Astrocyte of the spinal cord (primary cell): ENCODE data around the gene ZNF730.
A peak's percentile ranks its signal among the peaks of the same experiment; 100 is the strongest.
"Not testable (repeated sequence)": the region's sequence is repeated elsewhere in the genome, so short reads cannot be mapped to it uniquely, and the experiment has no call there.

Experiments
- DNase-seq: peaks from one replicate; pipeline ENCODE4 v3.0.0; 2011; ENCODE audit warnings: low read depth, low spot score
- H3K4me3 ChIP-seq: 2 replicates; pipeline ENCODE4 v1.5.1; 2011; ENCODE audit warnings: low read depth, mild to moderate bottlenecking, low read length, moderate library complexity
- CTCF ChIP-seq: IDR thresholded peaks from 2 replicates; pipeline ENCODE4 v1.5.1; 2012; ENCODE audit warnings: low read depth, mild to moderate bottlenecking, low read length, inconsistent platforms
- in situ Hi-C: cut with HindIII; loops from 2 replicates; pipeline ENCODE4 v1.10.0; 2017; ENCODE audit warnings: low sequenced_read_pairs

The ZNF730 gene

DNA sequence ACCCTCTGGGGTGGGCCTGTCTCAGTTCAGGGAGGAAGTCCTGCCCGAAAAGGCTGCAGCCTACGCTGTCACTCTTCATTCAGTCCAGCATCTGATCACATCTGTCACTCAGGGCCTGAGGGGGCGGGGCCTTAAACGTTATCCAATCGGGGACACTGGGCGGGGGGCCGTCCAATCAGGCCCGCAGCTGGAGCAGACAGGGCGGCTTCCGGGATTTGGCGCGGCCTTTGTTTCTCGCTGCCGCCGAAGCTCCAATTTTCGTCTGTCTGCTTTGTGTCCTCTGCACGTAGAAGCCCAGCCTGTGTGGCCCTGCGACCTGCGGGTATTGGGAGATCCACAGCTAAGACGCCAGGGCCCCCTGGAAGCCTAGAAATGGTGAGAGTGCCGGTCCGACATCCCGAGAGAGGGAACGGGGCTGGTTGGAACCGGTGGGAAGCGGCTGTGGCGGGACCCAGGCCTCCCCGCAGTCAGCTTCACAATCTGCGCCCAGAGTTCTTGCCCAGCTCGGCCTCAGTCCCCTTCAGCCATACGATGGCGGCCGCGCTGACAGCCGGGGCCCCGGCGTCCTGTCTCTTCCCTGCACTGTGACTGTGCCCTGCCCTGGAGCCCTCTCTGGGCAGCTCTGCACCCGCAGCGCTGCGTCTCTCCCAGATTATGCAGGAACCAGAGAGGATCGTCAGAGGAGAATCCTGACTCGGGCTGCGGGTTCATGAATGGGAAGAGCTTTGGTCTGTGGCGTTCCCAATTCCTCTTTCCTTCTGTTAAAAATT, at the start of gene ZNF730:
TSS of gene ZNF730 (plus strand) at position 224 of the 770 bp plus-strand sequence. CDS start at position 373, 149 bp downstream.
- peak within 1 kb of the TSS; percentile 80 for H3K4me3 ChIP-seq
- DNase-seq: peak; percentile 92
- no peak for TF ChIP-seq CTCF
- in situ Hi-C loops: no loop called here

GRCh38 chr19:23070353-23071146, 46.3 kb upstream of the ZNF730 start:
- H3K4me3 ChIP-seq: peak overlapping the region; percentile 35
- TF ChIP-seq CTCF: peak; percentile 57
- in situ Hi-C loops: no loop called here
- DNase-seq: peak; percentile 38

DNA sequence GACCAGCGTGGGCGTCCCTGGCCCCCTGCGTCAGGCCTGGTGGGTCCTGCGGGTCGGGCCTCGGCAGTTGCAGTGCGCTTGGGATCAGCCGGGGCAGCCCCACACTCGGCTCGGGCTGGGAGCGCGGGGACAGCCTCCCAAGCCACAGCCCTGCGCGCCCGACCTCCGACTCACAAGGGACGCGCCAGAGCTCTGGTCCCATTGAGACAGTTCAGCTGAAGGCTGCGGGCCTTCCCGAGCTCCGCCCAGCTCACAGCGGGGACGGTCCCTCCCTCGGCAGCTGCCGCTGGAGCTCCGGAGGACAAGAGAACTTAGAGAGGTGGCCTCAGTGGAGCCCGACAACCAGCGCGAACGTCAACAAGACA, 45.7 kb upstream of the ZNF730 start:
- in situ Hi-C loops: no loop called here
- DNase-seq: peak; percentile 10
- no peak for TF ChIP-seq CTCF
- H3K4me3 ChIP-seq: peak overlapping the region; percentile 35

- peak; percentile 78 for DNase-seq
- H3K4me3 ChIP-seq: peak overlapping the region; percentile 86
- no peak for TF ChIP-seq CTCF
- in situ Hi-C loops: no loop called here
Observed at GRCh38 chr19:23075031-23075733, 41.6 kb upstream of the ZNF730 start.

- DNase-seq, H3K4me3 ChIP-seq, in situ Hi-C loops: not testable (repeated sequence)
Observed at GRCh38 chr19:23077776-23078175, 39.0 kb upstream of the ZNF730 start.

GRCh38 chr19:23093832-23094231, 23.0 kb upstream of the ZNF730 start:
- TF ChIP-seq CTCF: no peak
- in situ Hi-C loops: no loop called here
- no peak for DNase-seq
- no peak overlapping the region for H3K4me3 ChIP-seq
